K562 (cell line): ENCODE results near the gene UBR1. TPM values are rescaled to one million over a fixed set of nuclear protein-coding genes. Genes with fewer than 3 reads are reported as not detected.

Source experiments
- ATAC-seq: fragments of 200-7000 bp; cut with Tn5 transposase; 3 replicates; pipeline ENCODE4 v1.9.1; 2020; ENCODE audit warnings: moderate library complexity
- BruUV-seq: library from RNA; stranded (reverse); fragments of 400-500 nt; replicated peaks from 2 replicates; lab custom pipeline; 2021; lab: Mats Ljungman, UMichigan
- CTCF ChIA-PET: fragments of 300-600 bp; formaldehyde crosslinking; extraction: SDS; loops from one replicate; lab custom pipeline; 2021; ENCODE audit warnings: low intra/inter-chr PET ratio; lab: Yijun Ruan, JAX
- POLR2A ChIA-PET: fragments of 300-600, 350-650 bp; sonication (Branson Sonifier 250); formaldehyde crosslinking; extraction: SDS; loops from one replicate; lab custom pipeline; 2021; ENCODE audit warnings: antibody characterized with exemption, inconsistent platforms; lab: Yijun Ruan, JAX
- DNase-seq, 4 experiments: peaks; one replicate each; pipeline versions ENCODE4 v3.0.0 to v3.0.0-alpha.2; 2011 to 2018; ENCODE audit warnings: low spot score in 3 of 4, mixed read lengths in 3 of 4; ENCODE audit errors: extremely low read depth in 1 of 4
- FAIRE-seq: peaks from 2 replicates; lab custom pipeline; 2011; peaks lifted over from hg19 to GRCh38; lab: Jason Lieb, UNC
- H2AFZ ChIP-seq: 2 replicates; pipeline ENCODE4 v1.6.0; 2011; ENCODE audit warnings: low read depth, low read length, control low read depth, inconsistent platforms
- H3K27ac ChIP-seq: fragments of 200-600 bp; 3 replicates; pipeline ENCODE4 v1.8.0; 2011; ENCODE audit warnings: low read depth, mild to moderate bottlenecking, control low read depth, inconsistent platforms, low read length, moderate library complexity, mixed read lengths; ENCODE audit errors: extremely low read depth
- H3K27me3 ChIP-seq, 2 experiments: fragments of 300-600 bp in 1 of 2; 2 replicates in 1 of 2; 3 replicates in 1 of 2; pipeline versions ENCODE4 v1.6.0 to v1.8.0; 2011; ENCODE audit warnings: inconsistent platforms in 2 of 2, low read length in 2 of 2, mild to moderate bottlenecking in 1 of 2, mixed read lengths in 1 of 2, moderate library complexity in 1 of 2; ENCODE audit not compliant: control insufficient read depth in 2 of 2, insufficient read depth in 2 of 2
- H3K36me3 ChIP-seq: fragments of 300-600 bp; 3 replicates; pipeline ENCODE4 v1.8.0; 2011; ENCODE audit warnings: mild to moderate bottlenecking, low read length, inconsistent platforms; ENCODE audit not compliant: control insufficient read depth, insufficient read depth
- H3K4me1 ChIP-seq, 2 experiments: fragments of 200-600 bp in 1 of 2; replicated peaks in 1 of 2; 2 replicates in 1 of 2; 3 replicates in 1 of 2; pipeline versions ENCODE4 v1.5.1 to v1.8.0; 2011; ENCODE audit warnings: inconsistent platforms in 2 of 2, low read length in 2 of 2, mild to moderate bottlenecking in 1 of 2, mixed read lengths in 1 of 2, moderate library complexity in 1 of 2; ENCODE audit not compliant: control insufficient read depth in 2 of 2, insufficient read depth in 2 of 2
- H3K4me2 ChIP-seq: 2 replicates; pipeline ENCODE4 v1.6.1; 2011; ENCODE audit warnings: low read length, control low read depth, inconsistent platforms, mixed read lengths; ENCODE audit not compliant: insufficient read depth
- H3K4me3 ChIP-seq: fragments of 200-600 bp; sonication (generic), shearing (Covaris generic); 2 replicates; pipeline ENCODE4 v1.5.1; 2016; ENCODE audit warnings: control low read depth, inconsistent platforms
- H3K79me2 ChIP-seq: fragments of 200-600 bp; 3 replicates; pipeline ENCODE4 v1.8.0; 2011; ENCODE audit warnings: low read length, inconsistent platforms; ENCODE audit not compliant: control insufficient read depth, insufficient read depth
- H3K9ac ChIP-seq, 2 experiments: 2 replicates each; pipeline versions ENCODE4 v1.6.0 to v1.6.1; 2011; ENCODE audit warnings: low read depth in 2 of 2, low read length in 2 of 2, control low read depth in 1 of 2, inconsistent platforms in 1 of 2, mild to moderate bottlenecking in 1 of 2, mixed read lengths in 1 of 2; ENCODE audit not compliant: insufficient read depth in 1 of 2
- H3K9me1 ChIP-seq: one replicate; pipeline ENCODE4 v1.6.0; 2011; ENCODE audit warnings: inconsistent platforms, mild to moderate bottlenecking, low read length, moderate library complexity; ENCODE audit not compliant: control insufficient read depth, insufficient read depth
- H3K9me3 ChIP-seq: replicated peaks from 2 replicates; pipeline ENCODE4 v1.5.1; 2011; ENCODE audit warnings: low read depth, low read length, inconsistent platforms; ENCODE audit not compliant: control insufficient read depth, insufficient read depth
- H4K20me1 ChIP-seq: replicated peaks from 2 replicates; pipeline ENCODE4 v1.6.1; 2011; ENCODE audit warnings: low read length, inconsistent platforms, mixed read lengths; ENCODE audit not compliant: control insufficient read depth, insufficient read depth
- NFYB ChIP-seq: IDR thresholded peaks from 2 replicates; pipeline ENCODE4 v1.6.1; 2011; ENCODE audit warnings: mild to moderate bottlenecking, moderate library complexity; ENCODE audit not compliant: insufficient read length; ENCODE audit errors: extremely low read depth
- RAD51 ChIP-seq: fragments of 450-650 bp; IDR thresholded peaks from 2 replicates; pipeline ENCODE4 v1.7.1; 2016; ENCODE audit warnings: low read depth, mild to moderate bottlenecking, borderline replicate concordance
- WGBS: fragments of 100-300 bp; shearing (Covaris generic); methylation state at CpG from one replicate; pipeline ENCODE4 v1.1.6; 2016; ENCODE audit warnings: low coverage, mixed read lengths; ENCODE audit not compliant: insufficient coverage; ENCODE audit errors: missing lambda C conversion rate; 5-methylcytosine and 5-hydroxymethylcytosine counted together
- in situ Hi-C: fragments of 300-500 bp; cut with MboI; formaldehyde crosslinking; loops from 4 replicates; pipeline ENCODE4 v1.15.0; 2018; ENCODE audit warnings: inconsistent platforms, mixed read lengths
- intact Hi-C: fragments of 100-400 bp; cut with micrococcal nuclease; formaldehyde crosslinking; loops from 2 replicates; pipeline ENCODE4 v1.14.2; 2022
- polyA plus RNA-seq, 8 experiments: library from polyadenylated mRNA; depleted of rRNA in 4 of 8; stranded (reverse) in 5 of 8; unstranded in 3 of 8; fragments of >200 nt; fragmentation: Nextera tagmentation in 2 of 8; fragmentation: Illumina TruSeq in 1 of 8; extraction: Ambion mirVana in 2 of 8; extraction: Trizol in 1 of 8; gene quantifications; 2 replicates each; pipeline versions ENCODE4 v1.2.1 to v1.2.3, GENCODE V29; 2011 to 2014; ENCODE audit warnings: inconsistent platforms in 1 of 8, missing spikeins in 1 of 8
- total RNA-seq, 7 experiments: library from RNA; depleted of rRNA in 6 of 7; stranded (reverse); fragments of >200 nt in 6 of 7; fragmentation: Illumina TruSeq in 2 of 7; extraction: Trizol in 2 of 7; gene quantifications; 2 replicates each; pipeline versions ENCODE4 v1.2.1 to v1.2.3, GENCODE V29; 2011 to 2021; ENCODE audit warnings: low replicate concordance in 1 of 7
- TF ChIP-seq, protein P1 (sequence below), 2 experiments: fragments of 450-650 bp in 1 of 2; sonication (generic) in 1 of 2; formaldehyde crosslinking in 1 of 2; IDR thresholded peaks in 1 of 2; conservative IDR thresholded peaks in 1 of 2; 2 replicates each; pipeline versions ENCODE4 v1.6.1 to v1.8.1; 2016 to 2023; ENCODE audit warnings: mild to moderate bottlenecking in 2 of 2, moderate library complexity in 2 of 2, inconsistent platforms in 1 of 2, missing genetic modification reagents in 1 of 2

Gene UBR1
- total and polyA plus RNA-seq, 9 of the 15 experiments (the other 6 are each of a cell fraction or from before 2014, with no cell fraction given), result 5.8 to 30.7 (median 15.3) TPM

DNA sequence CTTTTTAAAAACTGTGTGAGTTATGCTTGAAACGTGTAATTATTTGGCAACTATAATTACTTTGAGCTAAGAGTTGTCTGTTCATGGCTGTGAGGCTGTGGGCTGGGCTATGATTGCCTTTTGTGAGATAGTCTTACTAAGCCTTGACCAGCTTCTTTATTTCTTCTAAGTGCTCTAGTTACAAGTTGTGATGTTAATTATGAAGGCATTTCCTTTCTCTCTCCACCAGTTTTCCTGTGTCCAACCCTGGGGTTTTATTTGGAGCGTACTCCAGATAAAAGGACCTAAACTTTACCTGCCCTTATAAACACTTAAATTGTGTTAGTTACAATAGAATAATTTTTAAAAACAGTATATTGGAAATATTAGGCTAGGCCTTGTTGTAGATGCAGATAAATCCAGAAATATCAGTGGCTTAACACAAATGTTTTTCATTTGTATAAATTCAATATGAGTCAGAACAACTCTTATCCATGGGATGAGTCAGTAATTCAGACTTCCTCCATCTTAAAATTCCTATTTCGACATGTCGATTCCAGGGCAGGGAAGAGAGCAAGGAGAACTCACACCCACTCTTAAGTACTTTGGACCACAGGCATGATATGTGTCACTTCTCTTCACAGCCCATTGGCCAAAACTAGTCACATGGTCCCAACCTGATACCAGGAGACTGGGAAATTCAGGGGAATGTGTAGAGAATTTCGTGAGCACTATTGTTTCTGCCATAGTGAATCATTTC lies 44.5 kb upstream of the UBR1 start:
- Histone ChIP-seq H3K9me1 (no peaks in the 10 kb centered on the region), H3K4me3 (no peak overlapping the region), H4K20me1 (no peaks in the 10 kb centered on the region), H3K79me2 (no peaks in the 10 kb centered on the region), H3K36me3 (peaks cover 50% of the 10 kb centered on the region), H3K4me1 (no peaks in the 10 kb centered on the region), H3K27me3 (no peaks in the 10 kb centered on the region), H2AFZ (no peak overlapping the region), H3K9ac (no peak overlapping the region), H3K9me3 (no peaks in the 10 kb centered on the region), H3K27ac (no peak overlapping the region), H3K4me2 (no peak overlapping the region)
- 88% methylated on average over 5 of the region's 5 CpGs for WGBS
- in situ Hi-C loops (no loop called here), intact Hi-C loops (no loop called here)
- CTCF ChIA-PET, result no interaction called here
- DNase-seq (peak in 3 of 4 experiments; percentile 17 to 61 (median 60)), ATAC-seq (no peak), FAIRE-seq (no peak)
- BruUV-seq, result no TSS peak
- POLR2A ChIA-PET, result no interaction called here
- peak; percentile 19 for TF ChIP-seq NFYB
- TF ChIP-seq RAD51, result 0 out of 2 replicates have a peak, but pooled peaks have one; percentile 13
- TF ChIP-seq, protein P1, sequence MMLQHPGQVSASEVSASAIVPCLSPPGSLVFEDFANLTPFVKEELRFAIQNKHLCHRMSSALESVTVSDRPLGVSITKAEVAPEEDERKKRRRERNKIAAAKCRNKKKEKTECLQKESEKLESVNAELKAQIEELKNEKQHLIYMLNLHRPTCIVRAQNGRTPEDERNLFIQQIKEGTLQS (IDR thresholded peaks at IDR 0.05), result no peak
- TF ChIP-seq, protein P1 (CRISPR knock-in tag; conservative IDR thresholded peaks at IDR 0.05), result no peak
